Prostate gland (tissue), 2 donors: ENCODE data around the gene TPPP3.
"Not testable (repeated sequence)": the region's sequence is repeated elsewhere in the genome, so short reads cannot be mapped to it uniquely, and the experiment has no call there.

Source experiments
- CTCF ChIP-seq, 4 experiments: fragments of 200-600 bp in 2 of 4; fragments of 450-650 bp in 2 of 4; sonication (generic) in 2 of 4; IDR thresholded peaks; 1 replicate in 3 of 4; 2 replicates in 1 of 4; pipeline ENCODE4 v1.5.1; 2016 to 2019; ENCODE audit warnings: antibody characterized with exemption in 4 of 4, mild to moderate bottlenecking in 2 of 4, moderate library complexity in 2 of 4
- POLR2A ChIP-seq: fragments of 450-650 bp; IDR thresholded peaks from one replicate; pipeline ENCODE4 v1.6.1; 2016; ENCODE audit warnings: antibody characterized with exemption, mild to moderate bottlenecking
- POLR2AphosphoS5 ChIP-seq: sonication (generic); formaldehyde crosslinking; IDR thresholded peaks from one replicate; pipeline ENCODE4 v1.6.1; 2017; ENCODE audit warnings: antibody characterized with exemption

- TF ChIP-seq POLR2AphosphoS5; CTCF (IDR thresholded peaks at IDR 0.05); POLR2A: not testable (repeated sequence)
Observed at GRCh38 chr16:67376012-67376411, 17.3 kb downstream of the TPPP3 start.
